Fibroblast of upper back skin (primary cell): Measurements from ENCODE around the gene TMEM222.
A peak's percentile ranks its signal among the peaks of the same experiment; 100 is the strongest.

Experiments
- DNase-seq: peaks from one replicate; pipeline ENCODE4 v3.0.0-alpha.2; 2013

The TMEM222 gene

GRCh38 chr1:27342778-27343638 is 21.0 kb downstream of the TMEM222 start:
- no peak for DNase-seq

- peak; percentile 10 for DNase-seq
Observed at GRCh38 chr1:27343639-27344025, 21.7 kb downstream of the TMEM222 start.

GRCh38 chr1:27345272-27345671 is 23.3 kb downstream of the TMEM222 start:
- DNase-seq: no peak

DNA sequence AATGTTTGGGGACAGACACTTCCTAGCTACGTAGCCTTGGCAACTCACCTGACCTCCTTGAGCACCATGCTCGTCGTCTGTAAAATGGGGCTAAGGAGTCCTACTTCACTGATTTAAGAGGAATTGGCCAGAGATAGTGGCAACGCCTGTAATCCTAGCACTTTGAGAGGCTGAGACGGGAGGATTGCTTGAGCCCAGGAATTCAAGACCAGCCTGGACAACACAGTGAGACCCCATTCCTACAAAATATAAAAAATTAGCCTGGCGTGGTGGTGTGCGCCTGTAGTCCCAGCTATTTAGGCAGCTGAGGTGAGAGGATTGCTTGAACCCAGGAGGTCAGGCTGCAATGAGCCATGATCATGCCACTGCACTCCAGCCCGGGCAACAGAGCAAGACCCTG is 24.4 kb downstream of the TMEM222 start:
- no peak for DNase-seq

DNA sequence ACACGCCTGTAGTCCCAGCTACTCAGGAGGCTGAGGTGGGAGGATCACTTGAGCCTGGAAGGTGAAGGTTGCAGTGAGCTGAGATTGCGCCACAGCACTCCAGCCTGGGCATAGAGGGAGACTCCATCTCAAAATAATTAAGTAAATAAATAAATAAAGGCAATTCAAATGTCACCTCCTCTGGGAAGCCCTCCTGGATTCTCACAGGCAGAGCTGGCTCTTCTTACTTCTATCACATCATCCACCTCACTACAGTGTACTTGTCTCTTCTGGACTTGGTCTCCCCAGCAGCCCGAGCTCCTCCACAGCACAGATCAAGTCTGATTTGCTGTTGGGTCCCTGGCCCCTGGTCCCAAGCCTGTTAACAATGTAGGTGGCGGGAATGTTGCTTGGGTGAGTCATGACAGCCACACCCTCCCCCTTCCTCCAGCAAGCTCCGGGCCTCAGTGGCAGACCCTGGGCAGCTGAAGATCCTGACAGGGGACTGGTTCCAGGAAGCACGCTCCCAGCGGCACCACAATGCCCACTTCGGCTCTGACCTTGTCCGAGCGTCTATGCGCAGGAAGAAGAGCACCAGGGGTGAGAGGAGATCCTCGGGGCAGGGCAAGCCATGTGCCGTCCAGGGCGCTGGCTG is 25.1 kb downstream of the TMEM222 start:
- DNase-seq: no peak

GRCh38 chr1:27348861-27349783 is 27.2 kb downstream of the TMEM222 start:
- DNase-seq: no peak

DNA sequence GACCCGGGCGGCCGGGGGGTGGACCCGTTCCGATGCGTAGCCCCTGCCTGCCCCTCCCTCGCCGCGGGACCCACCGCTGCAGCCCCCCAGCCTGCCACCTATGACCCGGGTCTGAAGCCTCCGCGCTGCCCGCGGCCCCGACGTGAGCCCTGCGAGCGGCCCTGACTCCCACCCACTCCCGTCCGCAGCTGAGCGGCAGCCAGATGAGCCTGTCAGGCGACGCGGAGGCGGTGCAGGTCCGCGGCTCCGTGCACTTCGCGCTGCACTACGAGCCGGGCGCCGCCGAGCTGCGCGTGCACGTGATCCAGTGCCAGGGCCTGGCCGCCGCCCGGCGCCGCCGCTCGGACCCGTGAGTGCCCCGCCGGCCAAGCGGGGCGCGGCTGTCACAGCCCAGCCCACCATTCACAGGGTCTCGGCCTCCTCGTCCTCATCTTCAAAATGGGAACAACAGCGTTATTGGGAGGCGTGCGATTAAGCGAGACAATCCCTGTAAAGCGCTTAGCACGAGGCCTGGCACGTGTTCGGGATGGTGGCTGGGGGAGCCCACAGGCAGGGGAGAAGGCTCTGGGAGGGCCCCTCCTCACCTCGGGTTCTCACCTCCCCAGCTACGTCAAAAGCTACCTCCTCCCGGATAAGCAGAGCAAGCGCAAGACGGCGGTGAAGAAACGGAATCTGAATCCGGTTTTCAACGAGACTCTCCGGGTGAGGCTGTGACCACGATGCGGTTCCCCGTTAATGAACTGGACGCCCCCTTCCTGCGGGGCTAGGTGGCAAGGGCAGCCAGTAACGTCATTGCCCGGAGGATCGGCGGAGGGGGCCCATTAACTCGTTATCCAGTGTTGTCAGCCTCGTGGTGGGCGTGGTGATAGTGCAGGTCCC is 28.1 kb downstream of the TMEM222 start:
- peak; percentile 34 for DNase-seq

GRCh38 chr1:27350663-27351540 is 28.9 kb downstream of the TMEM222 start:
- DNase-seq: peak; percentile 21

- DNase-seq: no peak
Observed at GRCh38 chr1:27351541-27352107, 29.7 kb downstream of the TMEM222 start.

- DNase-seq: no peak
Observed at GRCh38 chr1:27353166-27353565, 31.2 kb downstream of the TMEM222 start.

DNA sequence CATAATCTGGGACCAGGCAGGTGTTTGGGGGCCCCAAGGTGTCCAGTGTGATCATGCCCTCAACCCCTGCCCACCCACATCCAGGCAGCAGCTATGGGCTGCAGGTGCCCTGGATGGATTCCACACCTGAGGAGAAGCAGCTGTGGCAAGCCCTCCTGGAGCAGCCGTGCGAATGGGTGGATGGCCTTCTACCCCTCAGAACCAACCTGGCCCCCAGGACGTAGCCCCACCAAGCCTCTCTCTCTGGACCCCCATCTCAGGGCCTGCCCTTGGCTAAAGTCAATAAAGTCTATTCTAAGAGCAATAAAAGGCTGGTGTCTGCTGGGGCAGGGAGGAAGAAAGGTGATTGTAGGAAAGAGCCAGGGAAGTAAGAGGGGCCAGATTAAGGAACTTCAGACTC is 31.7 kb downstream of the TMEM222 start:
- DNase-seq: no peak

DNA sequence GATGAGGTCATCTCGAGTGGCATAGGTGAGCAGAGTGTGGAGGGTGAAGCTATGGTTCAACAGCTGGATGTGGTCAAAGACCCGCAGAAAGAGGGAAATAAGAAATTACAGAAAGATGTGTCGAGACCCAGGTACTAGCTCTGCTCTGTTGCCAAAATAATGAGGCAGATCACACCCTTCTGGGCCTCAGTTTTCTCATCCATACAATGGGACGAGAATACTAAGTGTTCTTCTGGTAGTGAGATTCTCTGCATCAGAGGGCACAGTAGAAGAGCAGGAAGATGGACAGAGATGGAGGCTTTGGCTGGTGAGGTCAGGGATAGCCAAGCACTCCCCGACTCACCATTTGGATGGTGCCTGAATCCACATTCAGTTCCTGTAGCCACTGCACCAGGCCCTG is 33.7 kb downstream of the TMEM222 start:
- DNase-seq: no peak

- DNase-seq: no peak
Observed at GRCh38 chr1:27356277-27356618, 34.3 kb downstream of the TMEM222 start.

DNA sequence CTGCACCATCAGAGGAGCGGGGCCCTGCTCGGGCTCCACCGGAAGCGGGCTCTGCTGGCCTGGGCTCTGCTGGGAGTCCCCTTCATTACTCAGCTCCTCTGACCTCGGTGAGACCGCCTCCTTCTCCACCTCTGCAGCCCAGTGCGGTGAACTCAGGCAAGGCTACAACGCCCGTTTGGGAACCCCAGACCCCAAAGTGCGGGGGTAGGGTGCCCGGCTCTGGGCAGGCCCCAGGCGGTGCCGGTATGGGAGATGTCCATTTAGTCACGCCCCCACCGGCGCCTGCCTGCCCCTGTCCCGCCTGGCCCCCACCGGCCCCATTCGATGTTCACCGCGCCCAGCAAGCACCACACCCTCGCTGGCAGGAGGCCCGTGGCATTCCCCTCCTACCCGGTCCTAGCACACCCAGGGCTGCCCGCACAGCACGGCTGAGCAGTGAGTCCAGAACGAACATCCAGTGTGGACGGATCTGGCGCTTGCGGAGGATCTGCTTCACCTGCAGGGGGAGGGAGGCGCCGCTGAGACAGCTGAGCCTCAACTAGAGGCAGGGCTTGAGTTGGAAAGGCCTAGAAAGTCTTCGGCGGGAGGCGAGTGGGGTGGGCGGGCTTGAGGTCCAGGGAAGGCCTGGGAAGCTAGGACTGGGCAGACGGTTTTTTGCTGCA is 34.8 kb downstream of the TMEM222 start:
- no peak for DNase-seq

GRCh38 chr1:27357281-27358037 is 35.5 kb downstream of the TMEM222 start:
- peak; percentile 52 for DNase-seq

DNA sequence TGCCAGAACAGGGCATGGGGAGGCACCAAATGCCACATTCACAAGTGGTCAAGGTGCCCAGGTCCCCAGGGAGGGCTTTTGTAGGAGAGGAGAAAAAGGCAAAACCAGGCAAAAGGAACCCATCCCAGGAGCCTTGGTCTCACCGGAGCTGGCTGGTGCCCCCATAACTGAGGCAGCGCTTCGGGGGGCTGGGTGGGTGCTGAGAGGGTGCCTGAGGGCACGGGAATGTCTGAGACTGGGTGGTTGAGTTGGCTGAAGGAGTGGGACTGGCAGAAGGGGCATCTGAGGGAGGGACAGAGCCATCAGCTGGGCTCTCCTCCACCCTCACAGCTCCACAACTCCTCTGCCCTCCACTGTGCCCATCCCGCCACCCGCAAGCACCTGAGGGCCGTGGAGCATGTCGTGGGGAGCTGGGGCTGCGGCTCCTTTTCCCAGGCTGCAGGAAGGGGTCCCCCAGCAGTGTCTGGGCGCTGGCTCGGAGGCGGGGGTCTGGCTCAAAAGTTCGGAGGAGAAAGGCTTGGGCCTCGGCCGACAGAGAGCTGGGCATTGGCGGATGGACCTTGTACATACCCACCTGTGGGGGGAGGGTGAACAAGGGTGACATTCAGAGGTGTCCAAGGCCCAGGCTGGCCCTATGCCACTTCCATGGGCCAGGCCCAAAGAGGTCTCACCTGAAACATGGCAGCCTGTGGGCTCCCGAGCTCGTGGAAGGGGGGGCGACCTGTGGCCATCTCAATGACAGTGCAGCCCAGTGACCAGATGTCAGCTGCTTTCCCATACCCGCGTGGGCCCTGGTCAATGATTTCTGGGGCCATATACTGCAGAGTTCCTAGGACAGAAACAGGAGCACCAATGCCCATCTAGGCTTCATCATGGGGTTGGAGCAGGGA is 36.3 kb downstream of the TMEM222 start:
- DNase-seq: no peak

GRCh38 chr1:27358928-27359313 is 37.0 kb downstream of the TMEM222 start:
- no peak for DNase-seq

DNA sequence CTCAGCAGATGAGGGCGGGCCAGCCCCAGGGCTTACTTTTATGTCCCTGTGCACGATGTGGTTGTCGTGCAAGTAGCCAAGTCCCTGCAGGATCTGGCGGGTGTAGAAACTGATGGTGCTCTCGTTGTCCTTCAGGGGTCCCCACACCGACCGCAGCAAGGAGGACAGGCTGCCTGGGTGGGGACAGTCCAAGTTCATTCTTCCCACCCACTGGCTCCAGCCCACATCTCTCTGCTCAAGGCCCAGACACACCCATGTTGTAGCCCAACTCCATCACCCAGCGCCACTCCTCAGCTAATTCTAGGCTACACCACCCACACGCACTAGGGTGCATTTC is 37.8 kb downstream of the TMEM222 start:
- no peak for DNase-seq
